ENCODE measurements around the gene DOCK4.

DOCK4 gene

GRCh38 chr7:111756687-111757178 lies 449.5 kb downstream of the DOCK4 start:
- Histone ChIP-seq H3K27ac (replicated peaks) (no peak overlapping the region), H3K4me3 (replicated peaks; ENCODE audit: insufficient read depth, low read length) (no peak overlapping the region), H3K27me3 (ENCODE audit: insufficient read depth, poor library complexity, severe bottlenecking) (no peaks in the 10 kb centered on the region)
- TF ChIP-seq REST (IDR thresholded peaks at IDR 0.05; ENCODE audit: insufficient replicate concordance, low read depth) (no peak), GABPA (IDR thresholded peaks at IDR 0.05; ENCODE audit: low read depth) (no peak), CTCF (IDR thresholded peaks at IDR 0.05; ENCODE audit: insufficient read depth, low read length) (no peak), SPI1 (IDR thresholded peaks at IDR 0.05; ENCODE audit: borderline replicate concordance, low read depth) (0 out of 2 replicates have a peak, but pooled peaks have one; percentile 8), POLR2AphosphoS5 (IDR thresholded peaks at IDR 0.05; ENCODE audit: low read depth) (no peak)
- peak; percentile 15 to 78 for DNase-seq (ENCODE audit: low read depth in 1 of 2, low spot score in 1 of 2)

GRCh38 chr7:111755383-111755782 lies 450.8 kb downstream of the DOCK4 start:
- H3K27ac ChIP-seq (replicated peaks): no peak overlapping the region
- no peaks in the 10 kb centered on the region for H3K27me3 ChIP-seq (ENCODE audit: insufficient read depth, poor library complexity, severe bottlenecking)
- DNase-seq (ENCODE audit: low read depth in 1 of 2, low spot score in 1 of 2): no peak
- no peak for TF ChIP-seq GABPA (IDR thresholded peaks at IDR 0.05; ENCODE audit: low read depth)
- no peak for TF ChIP-seq SPI1 (IDR thresholded peaks at IDR 0.05; ENCODE audit: borderline replicate concordance, low read depth)
- no peak for TF ChIP-seq CTCF (IDR thresholded peaks at IDR 0.05; ENCODE audit: insufficient read depth, low read length)
- no peak for TF ChIP-seq REST (IDR thresholded peaks at IDR 0.05; ENCODE audit: insufficient replicate concordance, low read depth)
- no peak for TF ChIP-seq POLR2AphosphoS5 (IDR thresholded peaks at IDR 0.05; ENCODE audit: low read depth)
- no peak overlapping the region for H3K4me3 ChIP-seq (replicated peaks; ENCODE audit: insufficient read depth, low read length)

- no peak for DNase-seq (ENCODE audit: low read depth in 1 of 2, low spot score in 1 of 2)
- H3K27me3 ChIP-seq (ENCODE audit: insufficient read depth, poor library complexity, severe bottlenecking): no peaks in the 10 kb centered on the region
- no peak for TF ChIP-seq REST (IDR thresholded peaks at IDR 0.05; ENCODE audit: insufficient replicate concordance, low read depth)
- TF ChIP-seq SPI1 (IDR thresholded peaks at IDR 0.05; ENCODE audit: borderline replicate concordance, low read depth): no peak
- no peak for TF ChIP-seq CTCF (IDR thresholded peaks at IDR 0.05; ENCODE audit: insufficient read depth, low read length)
- no peak for TF ChIP-seq GABPA (IDR thresholded peaks at IDR 0.05; ENCODE audit: low read depth)
- TF ChIP-seq POLR2AphosphoS5 (IDR thresholded peaks at IDR 0.05; ENCODE audit: low read depth): no peak
- H3K27ac ChIP-seq (replicated peaks): no peak overlapping the region
- H3K4me3 ChIP-seq (replicated peaks; ENCODE audit: insufficient read depth, low read length): no peak overlapping the region
Observed at GRCh38 chr7:111753968-111754367, 452.2 kb downstream of the DOCK4 start.
